Osteoblast (primary cell): ENCODE data around the gene ADCY7. TPM values are rescaled to one million over a fixed set of nuclear protein-coding genes. Genes with fewer than 3 reads are reported as not detected.

ENCODE experiments used
- DNase-seq: peaks from one replicate; pipeline ENCODE4 v3.0.0; 2011; ENCODE audit warnings: low spot score, mixed read lengths; ENCODE audit not compliant: insufficient read length; ENCODE audit errors: missing footprints
- H2AFZ ChIP-seq: 2 replicates; pipeline ENCODE4 v1.6.0; 2011; ENCODE audit warnings: mild to moderate bottlenecking, low read length
- H3K27ac ChIP-seq: 2 replicates; pipeline ENCODE4 v1.5.1; 2011; ENCODE audit warnings: mild to moderate bottlenecking, low read depth, low read length, moderate library complexity
- H3K27me3 ChIP-seq: 2 replicates; pipeline ENCODE4 v1.6.0; 2012; ENCODE audit warnings: mild to moderate bottlenecking, control low read depth, inconsistent platforms, low read length, moderate library complexity; ENCODE audit not compliant: insufficient read depth
- H3K36me3 ChIP-seq: 2 replicates; pipeline ENCODE4 v1.5.1; 2011; ENCODE audit warnings: mild to moderate bottlenecking, low read length, control low read depth, moderate library complexity; ENCODE audit not compliant: insufficient read depth
- H3K4me1 ChIP-seq: 2 replicates; pipeline ENCODE4 v1.5.1; 2011; ENCODE audit warnings: mild to moderate bottlenecking, low read length, control low read depth, moderate library complexity; ENCODE audit not compliant: insufficient read depth
- H3K4me2 ChIP-seq: 2 replicates; pipeline ENCODE4 v1.6.0; 2011; ENCODE audit warnings: mild to moderate bottlenecking, low read length; ENCODE audit not compliant: insufficient read depth
- H3K4me3 ChIP-seq: fragments of 200-600 bp; sonication (generic); 3 replicates; pipeline ENCODE4 v1.5.1; 2012; ENCODE audit warnings: mild to moderate bottlenecking, low read length, inconsistent platforms; ENCODE audit not compliant: insufficient read depth
- H3K79me2 ChIP-seq: 2 replicates; pipeline ENCODE4 v1.6.0; 2012; ENCODE audit warnings: mild to moderate bottlenecking, low read length, control low read depth, inconsistent platforms; ENCODE audit not compliant: insufficient read depth
- H3K9me3 ChIP-seq: 2 replicates; pipeline ENCODE4 v1.5.1; 2011; ENCODE audit warnings: low read depth, low read length, control low read depth
- H4K20me1 ChIP-seq: 2 replicates; pipeline ENCODE4 v1.6.0; 2012; ENCODE audit warnings: mild to moderate bottlenecking, low read length, control low read depth; ENCODE audit not compliant: insufficient read depth
- total RNA-seq: library from RNA; depleted of rRNA; stranded (reverse); fragments of >200 nt; gene quantifications from 2 replicates; pipeline ENCODE4 v1.2.3, GENCODE V29; 2012
- TF ChIP-seq, protein P1 (sequence below): IDR thresholded peaks from 2 replicates; pipeline ENCODE4 v1.5.1; 2011; ENCODE audit warnings: mild to moderate bottlenecking, low read depth, low read length, moderate library complexity; ENCODE audit errors: extremely low read depth

The ADCY7 gene
- total RNA-seq, 1 donor, result 51.0 TPM

- H3K9me3 ChIP-seq, result no peaks in the 10 kb centered on the region
Observed at GRCh38 chr16:50310308-50311133, 44.2 kb downstream of the ADCY7 start.

GRCh38 chr16:50311134-50311528 is 44.8 kb downstream of the ADCY7 start:
- Histone ChIP-seq H2AFZ (no peak overlapping the region), H3K9me3 (no peaks in the 10 kb centered on the region), H3K4me3 (no peak overlapping the region), H3K27me3 (no peaks in the 10 kb centered on the region), H3K36me3 (peaks cover 45% of the 10 kb centered on the region), H3K79me2 (no peaks in the 10 kb centered on the region), H3K4me2 (no peak overlapping the region), H3K27ac (no peak overlapping the region), H3K4me1 (peaks cover 10% of the 10 kb centered on the region), H4K20me1 (peaks cover 2% of the 10 kb centered on the region)
- no peak for DNase-seq
- TF ChIP-seq, protein P1, sequence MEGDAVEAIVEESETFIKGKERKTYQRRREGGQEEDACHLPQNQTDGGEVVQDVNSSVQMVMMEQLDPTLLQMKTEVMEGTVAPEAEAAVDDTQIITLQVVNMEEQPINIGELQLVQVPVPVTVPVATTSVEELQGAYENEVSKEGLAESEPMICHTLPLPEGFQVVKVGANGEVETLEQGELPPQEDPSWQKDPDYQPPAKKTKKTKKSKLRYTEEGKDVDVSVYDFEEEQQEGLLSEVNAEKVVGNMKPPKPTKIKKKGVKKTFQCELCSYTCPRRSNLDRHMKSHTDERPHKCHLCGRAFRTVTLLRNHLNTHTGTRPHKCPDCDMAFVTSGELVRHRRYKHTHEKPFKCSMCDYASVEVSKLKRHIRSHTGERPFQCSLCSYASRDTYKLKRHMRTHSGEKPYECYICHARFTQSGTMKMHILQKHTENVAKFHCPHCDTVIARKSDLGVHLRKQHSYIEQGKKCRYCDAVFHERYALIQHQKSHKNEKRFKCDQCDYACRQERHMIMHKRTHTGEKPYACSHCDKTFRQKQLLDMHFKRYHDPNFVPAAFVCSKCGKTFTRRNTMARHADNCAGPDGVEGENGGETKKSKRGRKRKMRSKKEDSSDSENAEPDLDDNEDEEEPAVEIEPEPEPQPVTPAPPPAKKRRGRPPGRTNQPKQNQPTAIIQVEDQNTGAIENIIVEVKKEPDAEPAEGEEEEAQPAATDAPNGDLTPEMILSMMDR, result no peak

More at GRCh38 chr16:50310308-50311133, 44.2 kb downstream of the ADCY7 start:
- Histone ChIP-seq H3K4me2 (no peak overlapping the region), H3K27ac (no peak overlapping the region), H3K4me3 (no peak overlapping the region), H3K4me1 (peaks cover 10% of the 10 kb centered on the region), H4K20me1 (peaks cover 2% of the 10 kb centered on the region), H2AFZ (no peak overlapping the region), H3K79me2 (no peaks in the 10 kb centered on the region), H3K27me3 (no peaks in the 10 kb centered on the region), H3K36me3 (peaks cover 40% of the 10 kb centered on the region)
- DNase-seq, result peak; percentile 65
- TF ChIP-seq, protein P1, result no peak

- no peaks in the 10 kb centered on the region for H3K9me3 ChIP-seq
- peaks cover 10% of the 10 kb centered on the region for H3K4me1 ChIP-seq
- peak; percentile 81 for DNase-seq
- no peak overlapping the region for H3K4me3 ChIP-seq
- TF ChIP-seq, protein P1, result no peak
- H3K27me3 ChIP-seq, result no peaks in the 10 kb centered on the region
- no peak overlapping the region for H3K4me2 ChIP-seq
- H3K36me3 ChIP-seq, result peaks cover 50% of the 10 kb centered on the region
- no peak overlapping the region for H3K27ac ChIP-seq
- H4K20me1 ChIP-seq, result peaks cover 2% of the 10 kb centered on the region
- H2AFZ ChIP-seq, result no peak overlapping the region
- H3K79me2 ChIP-seq, result no peaks in the 10 kb centered on the region
Observed at GRCh38 chr16:50311891-50312501, 45.6 kb downstream of the ADCY7 start.
